ENCODE results near the gene PIM3.

Gene PIM3

DNA sequence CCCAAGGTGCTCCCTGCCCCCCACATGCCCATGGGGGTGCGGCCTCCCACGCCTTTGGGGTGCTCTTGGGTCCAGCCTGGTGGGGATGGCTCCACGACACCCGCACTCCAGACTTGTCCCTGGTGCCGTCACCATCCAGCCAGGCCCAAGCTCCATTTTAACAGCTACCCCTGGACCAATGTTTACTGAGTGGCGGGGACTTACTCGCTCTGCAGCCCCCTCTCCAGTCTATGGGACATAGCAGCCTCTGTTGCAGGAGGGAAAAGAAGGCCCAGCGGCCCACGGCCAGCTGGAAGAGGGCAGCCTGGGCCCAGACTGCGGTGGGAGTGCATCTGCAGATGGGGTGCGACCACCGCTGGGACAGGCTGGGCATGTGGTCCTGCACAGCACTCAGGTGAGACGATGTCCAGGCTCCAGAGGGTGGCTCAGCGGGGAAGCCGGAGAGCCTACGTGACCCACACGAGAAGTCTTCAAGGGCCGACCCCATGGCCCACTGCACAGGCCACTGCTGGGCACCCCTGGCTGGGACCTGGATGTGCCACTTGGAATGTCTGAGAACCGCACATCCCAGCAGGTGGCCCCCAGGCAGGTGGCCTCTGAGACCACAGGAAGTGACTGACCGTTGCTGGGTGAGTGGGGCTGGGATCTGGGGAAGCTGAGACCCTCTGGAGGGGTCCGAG, 33.9 kb downstream of the PIM3 start:
- no peak for DNase-seq (ENCODE audit: extremely low spot score)
- no peak for TF ChIP-seq SP1 (IDR thresholded peaks at IDR 0.05)
- ChIA-PET POLR2A (interaction anchor here (1.1 kb wide), 1 partner anchor 32 kb away, joined by 4 read pairs; no protein-coding TSS in a partner anchor), CTCF (interaction anchor here (0.8 to 1.5 kb wide), 2 partner anchors 36 to 64 kb away, joined by 3 to 6 read pairs; no protein-coding TSS in a partner anchor)

DNA sequence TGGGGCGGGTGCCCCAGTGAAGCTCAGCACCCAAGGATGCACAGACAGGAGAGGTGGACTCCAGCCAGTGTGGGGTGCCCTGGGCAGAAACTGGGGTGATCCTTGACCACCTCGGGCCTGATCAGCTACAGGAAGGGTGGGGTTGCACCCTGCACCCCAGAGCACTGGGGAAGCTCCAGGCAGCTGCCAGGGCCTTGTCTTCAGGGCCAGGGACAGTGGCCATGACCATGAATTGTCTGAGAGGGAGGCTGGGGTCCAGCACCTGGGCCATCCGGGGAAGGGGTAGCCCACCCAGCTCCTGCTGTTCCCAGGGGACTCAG, 34.4 kb downstream of the PIM3 start:
- no peak for DNase-seq (ENCODE audit: extremely low spot score)
- CTCF ChIA-PET, result interaction anchor here (0.8 kb wide), 1 partner anchor 64 kb away, joined by 3 read pairs; no protein-coding TSS in a partner anchor
- TF ChIP-seq NFRKB (IDR thresholded peaks at IDR 0.05) (no peak), SP1 (IDR thresholded peaks at IDR 0.05) (no peak), SUZ12 (IDR thresholded peaks at IDR 0.05) (no peak), L3MBTL2 (conservative IDR thresholded peaks at IDR 0.05) (no peak), FOXM1 (IDR thresholded peaks at IDR 0.05; ENCODE audit: borderline replicate concordance) (no peak), ARNT (IDR thresholded peaks at IDR 0.05) (no peak), FOXA1 (IDR thresholded peaks at IDR 0.05) (no peak), TARDBP (IDR thresholded peaks at IDR 0.05) (no peak), LEF1 (IDR thresholded peaks at IDR 0.05; ENCODE audit: borderline replicate concordance) (no peak), HDGF (IDR thresholded peaks at IDR 0.05; ENCODE audit: borderline replicate concordance) (no peak), CTBP1 (IDR thresholded peaks at IDR 0.05; ENCODE audit: borderline replicate concordance) (no peak), ZNF384 (IDR thresholded peaks at IDR 0.05) (no peak), ELF4 (IDR thresholded peaks at IDR 0.05) (no peak)
- TF ChIP-seq, protein P1, sequence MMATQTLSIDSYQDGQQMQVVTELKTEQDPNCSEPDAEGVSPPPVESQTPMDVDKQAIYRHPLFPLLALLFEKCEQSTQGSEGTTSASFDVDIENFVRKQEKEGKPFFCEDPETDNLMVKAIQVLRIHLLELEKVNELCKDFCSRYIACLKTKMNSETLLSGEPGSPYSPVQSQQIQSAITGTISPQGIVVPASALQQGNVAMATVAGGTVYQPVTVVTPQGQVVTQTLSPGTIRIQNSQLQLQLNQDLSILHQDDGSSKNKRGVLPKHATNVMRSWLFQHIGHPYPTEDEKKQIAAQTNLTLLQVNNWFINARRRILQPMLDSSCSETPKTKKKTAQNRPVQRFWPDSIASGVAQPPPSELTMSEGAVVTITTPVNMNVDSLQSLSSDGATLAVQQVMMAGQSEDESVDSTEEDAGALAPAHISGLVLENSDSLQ (IDR thresholded peaks at IDR 0.05), result no peak
- POLR2A ChIA-PET, result interaction anchor here (1.1 kb wide), 1 partner anchor 33 kb away, joined by 4 read pairs; no protein-coding TSS in a partner anchor

DNA sequence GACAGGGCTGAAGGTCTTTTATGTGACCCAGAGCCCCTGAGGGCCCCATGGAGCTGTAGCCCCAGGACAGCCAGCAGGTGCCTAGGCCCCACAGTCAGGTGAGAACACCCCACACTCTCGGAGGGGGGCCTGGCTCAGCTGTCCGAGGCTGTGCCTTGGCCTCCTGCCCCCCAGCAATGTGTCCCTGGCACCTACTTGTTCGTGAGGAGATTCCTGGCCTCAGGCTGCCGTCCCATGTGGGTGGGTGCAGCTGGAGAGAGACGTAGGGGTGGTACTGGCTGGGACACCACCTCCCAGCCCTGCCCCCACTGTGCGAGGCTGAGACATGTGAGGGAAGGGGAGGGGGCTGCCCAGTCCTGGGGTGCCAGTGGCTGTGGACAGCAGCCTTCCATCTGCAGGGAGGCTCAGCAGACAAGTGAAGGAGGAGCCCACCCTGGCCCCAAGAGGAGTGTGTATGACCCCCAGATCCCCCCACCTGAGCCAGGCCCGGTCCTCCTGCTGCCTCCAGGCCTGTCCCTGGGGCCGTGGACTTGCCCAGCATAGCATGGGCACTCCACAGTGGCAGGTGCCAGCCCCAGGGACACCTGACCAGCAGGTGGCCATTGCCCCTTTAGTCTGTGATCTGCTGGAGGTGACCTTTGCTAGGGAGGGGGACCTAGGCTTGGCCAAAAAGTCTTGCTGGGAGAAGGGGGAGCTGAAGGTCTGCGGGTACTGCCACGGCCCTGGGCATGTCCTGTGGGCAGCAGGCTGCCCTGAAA, 35.0 kb downstream of the PIM3 start:
- ChIA-PET CTCF (no interaction called here), POLR2A (interaction anchor here (1.1 kb wide), 1 partner anchor 34 kb away, joined by 4 read pairs; no protein-coding TSS in a partner anchor)
- DNase-seq (ENCODE audit: extremely low spot score), result no peak
- TF ChIP-seq TARDBP (IDR thresholded peaks at IDR 0.05), result no peak
- TF ChIP-seq NFRKB (IDR thresholded peaks at IDR 0.05), result no peak
- TF ChIP-seq ARNT (IDR thresholded peaks at IDR 0.05), result no peak
- no peak for TF ChIP-seq SP1 (IDR thresholded peaks at IDR 0.05)
- TF ChIP-seq FOXK2 (IDR thresholded peaks at IDR 0.05), result no peak
- no peak for TF ChIP-seq SUZ12 (IDR thresholded peaks at IDR 0.05)
- TF ChIP-seq ZNF384 (IDR thresholded peaks at IDR 0.05), result no peak
- TF ChIP-seq BHLHE40 (IDR thresholded peaks at IDR 0.05; ENCODE audit: borderline replicate concordance), result no peak
- TF ChIP-seq, protein P1 (IDR thresholded peaks at IDR 0.05), result no peak
- no peak for TF ChIP-seq HDGF (IDR thresholded peaks at IDR 0.05; ENCODE audit: borderline replicate concordance)
- no peak for TF ChIP-seq FOXM1 (IDR thresholded peaks at IDR 0.05; ENCODE audit: borderline replicate concordance)

DNA sequence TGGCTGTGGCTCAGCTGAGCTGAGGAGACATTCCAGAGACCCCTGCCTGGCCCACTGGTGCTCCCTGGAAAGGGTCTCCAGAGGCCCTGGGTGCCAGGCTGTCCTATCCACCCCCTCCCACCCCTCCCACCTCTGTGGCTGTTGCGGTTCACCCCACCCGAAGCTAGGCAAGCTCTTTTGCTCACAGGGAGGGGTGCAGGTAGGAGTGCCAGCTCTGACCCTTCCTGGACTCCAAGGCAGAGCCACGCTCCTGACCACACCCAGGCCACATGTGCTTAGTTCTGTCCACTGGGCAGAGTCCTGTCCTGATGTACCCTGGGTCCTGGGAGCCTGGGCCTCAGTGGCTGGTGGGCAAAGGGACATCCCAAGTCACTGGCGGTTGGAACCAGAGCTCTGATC, 35.5 kb downstream of the PIM3 start:
- no peak for TF ChIP-seq NFRKB (IDR thresholded peaks at IDR 0.05)
- TF ChIP-seq SUZ12 (IDR thresholded peaks at IDR 0.05), result no peak
- no peak for TF ChIP-seq ELF4 (IDR thresholded peaks at IDR 0.05)
- CTCF ChIA-PET, result no interaction called here
- POLR2A ChIA-PET, result no interaction called here
- no peak for DNase-seq (ENCODE audit: extremely low spot score)

DNA sequence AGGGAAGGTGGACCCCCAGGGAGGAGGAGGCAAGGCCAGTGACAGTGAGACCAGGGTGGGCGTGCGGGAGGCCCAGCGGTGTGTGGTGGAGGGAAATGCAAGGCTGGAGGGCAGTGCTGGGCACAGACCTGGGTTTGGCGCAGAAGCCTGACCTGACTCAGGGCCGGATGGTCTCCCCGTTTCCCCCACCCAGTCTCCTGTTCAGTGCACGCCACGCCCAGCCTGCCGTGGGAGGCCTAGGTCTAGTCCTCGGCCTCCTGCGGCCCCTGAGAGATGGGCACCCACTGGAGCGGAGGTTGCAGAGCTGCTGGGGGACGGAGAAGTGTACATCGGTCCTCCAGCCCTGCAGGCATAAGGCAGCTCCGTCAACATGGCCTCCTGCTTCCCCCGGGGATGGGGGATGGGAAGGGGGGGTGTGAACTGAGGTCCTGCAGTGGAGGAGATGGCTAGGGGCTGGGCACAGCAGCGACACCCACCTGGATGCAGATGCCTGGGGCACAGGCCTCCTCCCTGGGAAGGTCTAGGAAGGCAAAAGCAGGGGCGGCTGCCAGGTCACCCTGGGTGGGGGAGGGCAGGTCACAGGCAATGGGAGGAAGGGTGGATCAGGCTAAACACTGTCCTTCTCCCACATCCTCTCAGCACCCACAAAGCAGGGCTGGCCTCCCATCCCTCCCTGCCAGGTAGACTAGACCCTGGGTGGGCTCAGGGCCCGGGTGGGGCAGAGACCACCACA, 36.1 kb downstream of the PIM3 start:
- DNase-seq (ENCODE audit: extremely low spot score), result no peak

More for the DNA sequence above, 36.1 kb downstream of the PIM3 start:
- ChIA-PET CTCF (no interaction called here), POLR2A (no interaction called here)
- TF ChIP-seq FOXM1 (IDR thresholded peaks at IDR 0.05; ENCODE audit: borderline replicate concordance), result no peak
- TF ChIP-seq HDGF (IDR thresholded peaks at IDR 0.05; ENCODE audit: borderline replicate concordance), result no peak
- TF ChIP-seq L3MBTL2 (conservative IDR thresholded peaks at IDR 0.05), result no peak
- no peak for TF ChIP-seq SP1 (IDR thresholded peaks at IDR 0.05)
- TF ChIP-seq TARDBP (IDR thresholded peaks at IDR 0.05), result no peak
- no peak for TF ChIP-seq ELF4 (IDR thresholded peaks at IDR 0.05)
- no peak for TF ChIP-seq CTBP1 (IDR thresholded peaks at IDR 0.05; ENCODE audit: borderline replicate concordance)
- no peak for TF ChIP-seq FOXK2 (IDR thresholded peaks at IDR 0.05)
- TF ChIP-seq FOXA1 (IDR thresholded peaks at IDR 0.05), result no peak
- TF ChIP-seq SUZ12 (IDR thresholded peaks at IDR 0.05), result no peak
- no peak for TF ChIP-seq BHLHE40 (IDR thresholded peaks at IDR 0.05; ENCODE audit: borderline replicate concordance)
- TF ChIP-seq ARNT (IDR thresholded peaks at IDR 0.05), result no peak
- TF ChIP-seq LEF1 (IDR thresholded peaks at IDR 0.05; ENCODE audit: borderline replicate concordance), result no peak
- TF ChIP-seq, protein P1 (IDR thresholded peaks at IDR 0.05), result no peak
- no peak for TF ChIP-seq NFRKB (IDR thresholded peaks at IDR 0.05)

Measured in HEK293T (cell line).